ENCODE data around the gene SHH.

- TF ChIP-seq POLR2A (IDR thresholded peaks at IDR 0.05) (no peak), CTCF (IDR thresholded peaks at IDR 0.05) (no peak), EP300 (IDR thresholded peaks at IDR 0.05) (no peak)
Measured at GRCh38 chr7:155858521-155859061, 46.3 kb upstream of the SHH start.
